Upper lobe of left lung (tissue), 4 donors: ENCODE data around the gene MORF4L1.

ENCODE experiments used
- POLR2A ChIP-seq, 4 donors: fragments of 450-650 bp; IDR thresholded peaks; one replicate each; pipeline ENCODE4 v1.5.1; 2016 to 2017; ENCODE audit warnings: antibody characterized with exemption in 4 of 4, mild to moderate bottlenecking in 2 of 4
- POLR2AphosphoS5 ChIP-seq, 2 donors: sonication (generic); formaldehyde crosslinking; IDR thresholded peaks; one replicate each; pipeline ENCODE4 v1.5.1; 2017; ENCODE audit warnings: antibody characterized with exemption in 2 of 2
- TF ChIP-seq, protein P1 (sequence below), 6 experiments: fragments of 450-650 bp in 4 of 6; fragments of 200-600 bp in 2 of 6; sonication (generic) in 2 of 6; IDR thresholded peaks; one replicate each; pipeline ENCODE4 v1.5.1; 2016 to 2019; ENCODE audit warnings: antibody characterized with exemption in 6 of 6

DNA sequence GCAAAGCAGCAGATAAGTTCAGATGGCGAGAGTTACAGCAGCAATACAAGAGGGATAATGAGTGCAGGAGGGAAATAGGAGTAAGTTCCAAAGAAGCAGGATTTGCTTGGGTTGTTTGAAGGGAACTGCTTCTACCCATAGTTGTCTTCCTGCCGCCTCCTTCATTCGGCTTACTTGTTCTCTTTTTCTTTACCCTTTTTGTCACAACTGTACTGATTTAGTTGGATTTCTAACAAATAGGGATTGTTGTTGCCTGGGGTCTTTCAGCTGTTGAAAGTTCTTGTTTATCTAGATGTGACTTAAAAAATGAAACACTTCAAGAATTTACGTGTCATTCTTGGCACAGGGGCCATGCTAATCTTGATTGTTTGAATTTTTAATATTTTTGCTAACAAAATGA lies 25.9 kb downstream of the MORF4L1 start:
- TF ChIP-seq POLR2A (IDR thresholded peaks at IDR 0.05) (no peak), POLR2AphosphoS5 (IDR thresholded peaks at IDR 0.05) (no peak)
- TF ChIP-seq, protein P1, sequence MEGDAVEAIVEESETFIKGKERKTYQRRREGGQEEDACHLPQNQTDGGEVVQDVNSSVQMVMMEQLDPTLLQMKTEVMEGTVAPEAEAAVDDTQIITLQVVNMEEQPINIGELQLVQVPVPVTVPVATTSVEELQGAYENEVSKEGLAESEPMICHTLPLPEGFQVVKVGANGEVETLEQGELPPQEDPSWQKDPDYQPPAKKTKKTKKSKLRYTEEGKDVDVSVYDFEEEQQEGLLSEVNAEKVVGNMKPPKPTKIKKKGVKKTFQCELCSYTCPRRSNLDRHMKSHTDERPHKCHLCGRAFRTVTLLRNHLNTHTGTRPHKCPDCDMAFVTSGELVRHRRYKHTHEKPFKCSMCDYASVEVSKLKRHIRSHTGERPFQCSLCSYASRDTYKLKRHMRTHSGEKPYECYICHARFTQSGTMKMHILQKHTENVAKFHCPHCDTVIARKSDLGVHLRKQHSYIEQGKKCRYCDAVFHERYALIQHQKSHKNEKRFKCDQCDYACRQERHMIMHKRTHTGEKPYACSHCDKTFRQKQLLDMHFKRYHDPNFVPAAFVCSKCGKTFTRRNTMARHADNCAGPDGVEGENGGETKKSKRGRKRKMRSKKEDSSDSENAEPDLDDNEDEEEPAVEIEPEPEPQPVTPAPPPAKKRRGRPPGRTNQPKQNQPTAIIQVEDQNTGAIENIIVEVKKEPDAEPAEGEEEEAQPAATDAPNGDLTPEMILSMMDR (IDR thresholded peaks at IDR 0.05) = no peak
